HCT116 (cell line): ENCODE results near the gene PREX1. TPM values are rescaled to one million over a fixed set of nuclear protein-coding genes. Genes with fewer than 3 reads are reported as not detected.

ENCODE experiments used
- ATAC-seq: fragments of 200-7000 bp; cut with Tn5 transposase; 2 replicates; pipeline ENCODE4 v1.9.1; 2020; ENCODE audit warnings: mild to moderate bottlenecking, moderate library complexity
- BruUV-seq: library from RNA; stranded (reverse); fragments of 400-500 nt; replicated peaks from 2 replicates; lab custom pipeline; 2021; lab: Mats Ljungman, UMichigan
- CTCF ChIA-PET: fragments of 300-600 bp; sonication (Branson Sonifier 250); formaldehyde crosslinking; loops from one replicate; lab custom pipeline; 2021; ENCODE audit warnings: antibody characterized with exemption; lab: Charles Lee
- POLR2A ChIA-PET: fragments of 300-600, 350-600 bp; sonication (Branson Sonifier 250); formaldehyde crosslinking; loops from one replicate; lab custom pipeline; 2021; ENCODE audit warnings: antibody characterized with exemption; lab: Charles Lee
- RAD21 ChIA-PET, 2 experiments: fragments of 300-600 bp; sonication (Branson Sonifier 250); formaldehyde crosslinking; loops; one replicate each; lab custom pipeline; 2023; ENCODE audit warnings: low total read pairs in 2 of 2; ENCODE audit not compliant: uncharacterized antibody in 2 of 2, unreplicated experiment in 2 of 2, low non-redundant PET in 1 of 2; lab: Charles Lee
- DNase-seq: peaks from one replicate; pipeline ENCODE4 v3.0.0-alpha.2; 2010; ENCODE audit warnings: low read depth, low spot score
- H2AFZ ChIP-seq: fragments of 200-600 bp; shearing (Covaris generic), sonication (generic); 2 replicates; pipeline ENCODE4 v1.6.1; 2017; ENCODE audit warnings: low read depth, mixed run types, mixed read lengths, antibody characterized with exemption, low read length; ENCODE audit not compliant: poor library complexity, severe bottlenecking
- H3K27ac ChIP-seq: 2 replicates; pipeline ENCODE4 v1.5.1; 2012; ENCODE audit warnings: low read depth, low read length
- H3K27me3 ChIP-seq: fragments of 200-600 bp; sonication (generic); 2 replicates; pipeline ENCODE4 v1.6.1; 2016; ENCODE audit warnings: mixed run types, low read length, mixed read lengths; ENCODE audit not compliant: insufficient read depth
- H3K36me3 ChIP-seq, 2 experiments: fragments of 200-500 bp in 1 of 2; fragments of 200-600 bp in 1 of 2; sonication (Bioruptor generic) in 1 of 2; sonication (generic) in 1 of 2; 2 replicates each; pipeline versions ENCODE4 v1.5.1 to v1.6.1; 2014 to 2016; ENCODE audit warnings: low read length in 2 of 2, inconsistent platforms in 1 of 2, mixed read lengths in 1 of 2, mixed run types in 1 of 2; ENCODE audit not compliant: insufficient read depth in 2 of 2, control insufficient read depth in 1 of 2
- H3K4me1 ChIP-seq, 2 experiments: fragments of 200-600 bp in 1 of 2; sonication (generic) in 1 of 2; 2 replicates each; pipeline versions ENCODE4 v1.5.1 to v1.6.1; 2012 to 2017; ENCODE audit warnings: low read length in 2 of 2, inconsistent platforms in 1 of 2, mild to moderate bottlenecking in 1 of 2, mixed read lengths in 1 of 2, mixed run types in 1 of 2, moderate library complexity in 1 of 2; ENCODE audit not compliant: insufficient read depth in 2 of 2, control insufficient read depth in 1 of 2
- H3K4me2 ChIP-seq: fragments of 200-600 bp; sonication (generic); 2 replicates; pipeline ENCODE4 v1.6.1; 2017; ENCODE audit warnings: mixed run types, low read length, mixed read lengths
- H3K4me3 ChIP-seq, 2 experiments: fragments of 200-600 bp in 1 of 2; sonication (generic) in 1 of 2; replicated peaks in 1 of 2; 2 replicates each; pipeline ENCODE4 v1.5.1; 2011 to 2016; ENCODE audit warnings: low read length in 2 of 2, control low read depth in 1 of 2, low read depth in 1 of 2, mild to moderate bottlenecking in 1 of 2, mixed read lengths in 1 of 2, mixed run types in 1 of 2
- H3K79me2 ChIP-seq: fragments of 200-600 bp; sonication (generic); 2 replicates; pipeline ENCODE4 v1.6.1; 2017; ENCODE audit warnings: mild to moderate bottlenecking, mixed run types, low read length, moderate library complexity, mixed read lengths; ENCODE audit not compliant: insufficient read depth
- H3K9ac ChIP-seq: fragments of 200-600 bp; sonication (generic); 2 replicates; pipeline ENCODE4 v1.6.1; 2016; ENCODE audit warnings: low read length, mixed read lengths
- H3K9me2 ChIP-seq: fragments of 200-600 bp; sonication (generic), shearing (Covaris generic); 2 replicates; pipeline ENCODE4 v1.6.1; 2017; ENCODE audit warnings: mixed run types, mild to moderate bottlenecking, moderate library complexity; ENCODE audit not compliant: insufficient read depth
- H3K9me3 ChIP-seq, 2 experiments: fragments of 200-500 bp in 1 of 2; fragments of 200-600 bp in 1 of 2; sonication (Bioruptor generic) in 1 of 2; sonication (generic) in 1 of 2; 2 replicates each; pipeline ENCODE4 v1.6.1; 2014 to 2017; ENCODE audit warnings: low read length in 2 of 2, mixed read lengths in 2 of 2, inconsistent platforms in 1 of 2, low read depth in 1 of 2, mild to moderate bottlenecking in 1 of 2, mixed run types in 1 of 2, moderate library complexity in 1 of 2; ENCODE audit not compliant: control insufficient read depth in 1 of 2, insufficient read depth in 1 of 2
- H4K20me1 ChIP-seq: fragments of 200-600 bp; sonication (generic), shearing (Covaris generic); 2 replicates; pipeline ENCODE4 v1.6.1; 2017; ENCODE audit warnings: mixed run types, mild to moderate bottlenecking, moderate library complexity; ENCODE audit not compliant: insufficient read depth
- CBX3 ChIP-seq: IDR thresholded peaks from 2 replicates; pipeline ENCODE4 v1.6.1; 2012; ENCODE audit warnings: low read depth
- CEBPB ChIP-seq: IDR thresholded peaks from 2 replicates; pipeline ENCODE4 v1.6.1; 2012; ENCODE audit warnings: low read depth
- EGR1 ChIP-seq: IDR thresholded peaks from 2 replicates; pipeline ENCODE4 v1.6.1; 2012; ENCODE audit warnings: low read depth
- ELF1 ChIP-seq: IDR thresholded peaks from 2 replicates; pipeline ENCODE4 v1.6.1; 2012; ENCODE audit warnings: low read depth, borderline replicate concordance
- EZH2 ChIP-seq: fragments of 200-600 bp; sonication (generic); IDR thresholded peaks from 2 replicates; pipeline ENCODE4 v1.6.1; 2017; ENCODE audit warnings: antibody characterized with exemption, mixed run types
- EZH2phosphoT487 ChIP-seq: fragments of 200-600 bp; IDR thresholded peaks from 2 replicates; pipeline ENCODE4 v1.6.1; 2018; ENCODE audit warnings: antibody characterized with exemption, borderline replicate concordance
- FOSL1 ChIP-seq: IDR thresholded peaks from 2 replicates; pipeline ENCODE4 v1.6.1; 2012; ENCODE audit warnings: low read depth
- RAD21 ChIP-seq: IDR thresholded peaks from 2 replicates; pipeline ENCODE4 v1.6.1; 2012; ENCODE audit warnings: low read depth, mild to moderate bottlenecking
- REST ChIP-seq: IDR thresholded peaks from 2 replicates; pipeline ENCODE4 v1.6.1; 2012; ENCODE audit warnings: low read depth
- SP1 ChIP-seq: IDR thresholded peaks from 2 replicates; pipeline ENCODE4 v1.6.1; 2012; ENCODE audit warnings: low read depth
- SRF ChIP-seq: IDR thresholded peaks from 2 replicates; pipeline ENCODE4 v1.6.1; 2012; ENCODE audit warnings: low read depth
- TCF7L2 ChIP-seq: IDR thresholded peaks from 2 replicates; pipeline ENCODE4 v1.7.0; 2011; ENCODE audit warnings: borderline replicate concordance, inconsistent platforms; ENCODE audit not compliant: insufficient read depth, insufficient read length; ENCODE audit errors: extremely low read depth
- ZBTB33 ChIP-seq: IDR thresholded peaks from 2 replicates; pipeline ENCODE4 v1.6.1; 2011; ENCODE audit warnings: mild to moderate bottlenecking, low read length, moderate library complexity; ENCODE audit not compliant: insufficient replicate concordance; ENCODE audit errors: extremely low read depth
- ZFX ChIP-seq: fragments of 450-650 bp; IDR thresholded peaks from 2 replicates; pipeline ENCODE4 v1.6.1; 2017
- ZNF274 ChIP-seq: fragments of 200-500 bp; sonication (Bioruptor generic); IDR thresholded peaks from 2 replicates; pipeline ENCODE4 v1.6.1; 2014; ENCODE audit warnings: mild to moderate bottlenecking, low read depth, low read length, inconsistent platforms
- intact Hi-C: fragments of 100-400 bp; cut with micrococcal nuclease; formaldehyde crosslinking; loops from 2 replicates; pipeline ENCODE4 v1.10.0; 2022
- total RNA-seq: library from RNA; stranded (reverse); gene quantifications from one replicate; pipeline ENCODE4 v1.2.1, GENCODE V29; 2021; ENCODE audit not compliant: unreplicated experiment
- TF ChIP-seq, protein P1 (sequence below): IDR thresholded peaks from 2 replicates; pipeline ENCODE4 v1.6.1; 2012

Gene PREX1
- total RNA-seq, 1 experiment from 2014 or later = 6.1 TPM

DNA sequence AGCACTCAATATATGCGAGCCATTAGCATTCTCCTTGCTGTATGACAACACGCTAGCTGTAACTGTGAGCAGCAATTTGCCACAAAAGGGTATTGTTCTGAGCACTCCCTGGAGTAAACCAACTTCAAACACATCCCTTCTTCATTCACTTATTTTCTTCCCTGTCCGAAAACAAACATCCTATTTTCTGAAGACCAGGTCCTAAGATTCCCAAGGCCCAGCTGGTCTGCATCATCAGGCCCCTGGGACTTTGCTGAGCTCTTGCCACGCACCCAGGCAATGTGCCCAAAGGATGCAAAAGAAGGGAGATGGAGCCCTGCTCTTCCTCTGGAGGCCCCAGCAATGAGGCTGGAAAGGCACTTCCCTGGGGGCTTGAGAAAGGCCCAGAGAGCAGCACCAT lies 118.1 kb downstream of the PREX1 start:
- intact Hi-C loops = no loop called here
- CTCF ChIA-PET = no interaction called here
- Histone ChIP-seq H3K79me2 (no peaks in the 10 kb centered on the region), H4K20me1 (no peaks in the 10 kb centered on the region), H3K27me3 (no peaks in the 10 kb centered on the region), H2AFZ (no peak overlapping the region), H3K9me2 (no peaks in the 10 kb centered on the region), H3K4me3 (no peak overlapping the region), H3K9me3 (no peaks in the 10 kb centered on the region), H3K4me2 (no peak overlapping the region), H3K27ac (no peak overlapping the region), H3K36me3 (no peaks in the 10 kb centered on the region), H3K4me1 (no peaks in the 10 kb centered on the region), H3K9ac (no peak overlapping the region)
- RAD21 ChIA-PET = no interaction called here
- ATAC-seq (no peak), DNase-seq (no peak)
- POLR2A ChIA-PET = no interaction called here
- no TSS peak for BruUV-seq
- TF ChIP-seq TCF7L2 (no peak), EGR1 (no peak)

- BruUV-seq = no TSS peak
- RAD21 ChIA-PET = no interaction called here
- no peak for TF ChIP-seq ZBTB33
- TF ChIP-seq EZH2phosphoT487 = no peak
- TF ChIP-seq EGR1 = no peak
- no peak for TF ChIP-seq FOSL1
- no peak for TF ChIP-seq TCF7L2
- no peak for TF ChIP-seq ZFX
- no peak for TF ChIP-seq EZH2
- TF ChIP-seq ZNF274 = no peak
- TF ChIP-seq CEBPB = no peak
- TF ChIP-seq REST = no peak
- TF ChIP-seq, protein P1, sequence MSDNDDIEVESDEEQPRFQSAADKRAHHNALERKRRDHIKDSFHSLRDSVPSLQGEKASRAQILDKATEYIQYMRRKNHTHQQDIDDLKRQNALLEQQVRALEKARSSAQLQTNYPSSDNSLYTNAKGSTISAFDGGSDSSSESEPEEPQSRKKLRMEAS = no peak
- no peak for TF ChIP-seq SRF
- no peak for TF ChIP-seq ELF1
- TF ChIP-seq SP1 = no peak
- no peak for TF ChIP-seq RAD21
- TF ChIP-seq CBX3 = no peak
Measured at GRCh38 chr20:48709058-48709691, 118.6 kb downstream of the PREX1 start.

More at GRCh38 chr20:48709058-48709691, 118.6 kb downstream of the PREX1 start:
- Histone ChIP-seq H2AFZ (no peak overlapping the region), H4K20me1 (no peaks in the 10 kb centered on the region), H3K27ac (no peak overlapping the region), H3K4me3 (no peak overlapping the region), H3K27me3 (no peaks in the 10 kb centered on the region), H3K36me3 (no peaks in the 10 kb centered on the region), H3K4me1 (no peaks in the 10 kb centered on the region), H3K4me2 (no peak overlapping the region), H3K9me2 (no peaks in the 10 kb centered on the region), H3K9me3 (no peaks in the 10 kb centered on the region), H3K9ac (no peak overlapping the region), H3K79me2 (no peaks in the 10 kb centered on the region)
- ATAC-seq = no peak
- CTCF ChIA-PET = no interaction called here
- POLR2A ChIA-PET = no interaction called here
- intact Hi-C loops = no loop called here
- DNase-seq = no peak
